HepG2 (cell line): ENCODE results near the gene LRRC74B. TPM values are rescaled to one million over a fixed set of nuclear protein-coding genes. Genes with fewer than 3 reads are reported as not detected.

Experiments
- BORCS8-MEF2B ChIP-seq: sonication (generic); formaldehyde crosslinking; IDR thresholded peaks from 2 replicates; pipeline ENCODE4 v1.8.0; 2022; ENCODE audit warnings: mild to moderate bottlenecking, missing genetic modification reagents
- BRF2 ChIP-seq: sonication (generic); formaldehyde crosslinking; IDR thresholded peaks from 2 replicates; pipeline ENCODE4 v1.8.1; 2022; ENCODE audit warnings: mild to moderate bottlenecking, missing genetic modification reagents
- HOMEZ ChIP-seq: IDR thresholded peaks from 2 replicates; pipeline ENCODE4 v1.6.1; 2016; ENCODE audit warnings: low read depth
- MYNN ChIP-seq: sonication (generic); formaldehyde crosslinking; IDR thresholded peaks from 2 replicates; pipeline ENCODE4 v1.4.0; 2020; ENCODE audit warnings: mild to moderate bottlenecking, low read depth, missing genetic modification reagents
- PHF8 ChIP-seq: sonication (generic); formaldehyde crosslinking; IDR thresholded peaks from 2 replicates; pipeline ENCODE4 v1.5.0; 2020; ENCODE audit warnings: missing genetic modification reagents
- TAF1 ChIP-seq: sonication (generic); formaldehyde crosslinking; IDR thresholded peaks from 2 replicates; pipeline ENCODE4 v1.4.0; 2020; ENCODE audit warnings: missing genetic modification reagents
- ZNF331 ChIP-seq: sonication (generic); formaldehyde crosslinking; IDR thresholded peaks from 2 replicates; pipeline ENCODE4 v1.4.0; 2020; ENCODE audit warnings: missing genetic modification reagents
- ZNF550 ChIP-seq: sonication (generic); formaldehyde crosslinking; IDR thresholded peaks from 2 replicates; pipeline ENCODE4 v1.4.0; 2020; ENCODE audit warnings: mild to moderate bottlenecking, missing genetic modification reagents, borderline replicate concordance
- ZNF567 ChIP-seq: sonication (generic); formaldehyde crosslinking; IDR thresholded peaks from 2 replicates; pipeline ENCODE4 v1.8.1; 2023; ENCODE audit warnings: mild to moderate bottlenecking, missing genetic modification reagents, borderline replicate concordance
- ZNF646 ChIP-seq: sonication (generic); formaldehyde crosslinking; IDR thresholded peaks from 2 replicates; pipeline ENCODE4 v1.9.0; 2021; ENCODE audit warnings: mild to moderate bottlenecking, missing genetic modification reagents
- ZNF839 ChIP-seq: sonication (generic); formaldehyde crosslinking; IDR thresholded peaks from 2 replicates; pipeline ENCODE4 v1.4.0; 2020; ENCODE audit warnings: missing genetic modification reagents, mild to moderate bottlenecking, borderline replicate concordance
- ZXDC ChIP-seq: sonication (generic); formaldehyde crosslinking; IDR thresholded peaks from 2 replicates; pipeline ENCODE4 v1.5.0; 2020; ENCODE audit warnings: mild to moderate bottlenecking, missing genetic modification reagents
- polyA plus RNA-seq, 8 experiments: library from polyadenylated mRNA; depleted of rRNA in 3 of 8; stranded (reverse) in 7 of 8; unstranded in 1 of 8; fragments of >200 nt; fragmentation: Illumina TruSeq in 4 of 8; extraction: Trizol in 4 of 8; gene quantifications; 2 replicates each; pipeline versions ENCODE4 v1.2.1 to v1.2.3, GENCODE V29; 2011 to 2016; ENCODE audit warnings: low read depth in 4 of 8, missing spikeins in 1 of 8, mixed read lengths in 1 of 8; ENCODE audit not compliant: insufficient read depth in 1 of 8
- total RNA-seq, 5 experiments: library from RNA; depleted of rRNA; stranded (reverse); fragments of >200 nt; fragmentation: Illumina TruSeq; extraction: Trizol; gene quantifications; 2 replicates each; pipeline ENCODE4 v1.2.3, GENCODE V29; 2016; ENCODE audit warnings: low read depth in 1 of 5

LRRC74B gene
- total and polyA plus RNA-seq, 2 of the 13 experiments (the other 11 are each of a cell fraction or from before 2014, with no cell fraction given), result not detected

- TF ChIP-seq ZXDC (CRISPR knock-in tag), result peak; percentile 74
- TF ChIP-seq BORCS8-MEF2B (CRISPR knock-in tag), result peak; percentile 69; the same call in 1 of the 2 replicates
- no peak for TF ChIP-seq ZNF646 (CRISPR knock-in tag)
- TF ChIP-seq PHF8 (CRISPR knock-in tag), result peak; percentile 84
- TF ChIP-seq ZNF567 (CRISPR knock-in tag), result no peak
- peak; percentile 93; the same call in 1 of the 2 replicates for TF ChIP-seq TAF1 (CRISPR knock-in tag)
- TF ChIP-seq MYNN, result peak; percentile 77; the same call in 1 of the 2 replicates
- TF ChIP-seq ZNF331, result peak; percentile 61
- peak; percentile 90; the same call in 1 of the 2 replicates for TF ChIP-seq ZNF839 (CRISPR knock-in tag)
- TF ChIP-seq ZNF550 (CRISPR knock-in tag), result peak; percentile 70; the same call in 1 of the 2 replicates
- peak; percentile 8; the same call in 1 of the 2 replicates for TF ChIP-seq HOMEZ (CRISPR knock-in tag)
- peak; percentile 53; the same call in 1 of the 2 replicates for TF ChIP-seq BRF2 (CRISPR knock-in tag)
Observed at GRCh38 chr22:21001601-21002325, 44.0 kb upstream of the LRRC74B start, which contains the start of gene THAP7 (continued).
